SK-N-SH treated with all-trans-retinoic acid at 6 μM for 48 hours (cell line): ENCODE measurements around the gene KMT2B.

Source experiments
- ATAC-seq: fragments of 200-7000 bp; cut with Tn5 transposase; 3 replicates; pipeline ENCODE4 v1.9.1; 2020; ENCODE audit warnings: mild to moderate bottlenecking, moderate library complexity
- ARNTL ChIP-seq: fragments of 450-650 bp; formaldehyde crosslinking; IDR thresholded peaks from 2 replicates; pipeline ENCODE4 v1.5.0; 2020; ENCODE audit warnings: low read depth, mild to moderate bottlenecking, moderate library complexity, borderline replicate concordance
- BACH2 ChIP-seq: fragments of 250-450 bp; sonication (Bioruptor Pico); IDR thresholded peaks from 2 replicates; pipeline ENCODE4 v1.9.0; 2021; ENCODE audit warnings: mild to moderate bottlenecking, borderline replicate concordance
- CREB5 ChIP-seq: fragments of 250-450 bp; sonication (Bioruptor Pico); IDR thresholded peaks from 2 replicates; pipeline ENCODE4 v1.5.1; 2020; ENCODE audit warnings: low read depth, mild to moderate bottlenecking, moderate library complexity
- CSDC2 ChIP-seq: fragments of 250-450 bp; sonication (Bioruptor Pico); IDR thresholded peaks from 2 replicates; pipeline ENCODE4 v1.5.0; 2020; ENCODE audit warnings: mild to moderate bottlenecking, moderate library complexity
- CSRNP3 ChIP-seq: fragments of 250-450 bp; sonication (Bioruptor Pico); IDR thresholded peaks from 2 replicates; pipeline ENCODE4 v1.5.1; 2021; ENCODE audit warnings: mild to moderate bottlenecking, moderate library complexity
- ESRRG ChIP-seq: fragments of 250-450 bp; sonication (Bioruptor Pico); IDR thresholded peaks from 2 replicates; pipeline ENCODE4 v1.6.1; 2021; ENCODE audit warnings: mild to moderate bottlenecking
- GLIS3 ChIP-seq: fragments of 250-450 bp; sonication (Bioruptor Pico); IDR thresholded peaks from 2 replicates; pipeline ENCODE4 v1.5.0; 2020; ENCODE audit warnings: mild to moderate bottlenecking, moderate library complexity
- ISL1 ChIP-seq: fragments of 250-450 bp; sonication (Bioruptor Pico); IDR thresholded peaks from 2 replicates; pipeline ENCODE4 v2.1.2; 2022; ENCODE audit warnings: mild to moderate bottlenecking, moderate library complexity
- OSR1 ChIP-seq: fragments of 250-450 bp; sonication (Bioruptor Pico); IDR thresholded peaks from 2 replicates; pipeline ENCODE4 v1.8.0; 2022; ENCODE audit warnings: moderate library complexity, mild to moderate bottlenecking, inconsistent platforms
- PATZ1 ChIP-seq: fragments of 250-450 bp; sonication (Bioruptor Pico); IDR thresholded peaks from 2 replicates; pipeline ENCODE4 v1.8.0; 2020; ENCODE audit warnings: mild to moderate bottlenecking, moderate library complexity, borderline replicate concordance
- POU6F1 ChIP-seq: fragments of 250-450 bp; sonication (Bioruptor Pico); IDR thresholded peaks from 2 replicates; pipeline ENCODE4 v1.8.0; 2021; ENCODE audit warnings: low read depth, mild to moderate bottlenecking, moderate library complexity, borderline replicate concordance
- PPARA ChIP-seq: fragments of 250-450 bp; sonication (Bioruptor Pico); IDR thresholded peaks from 2 replicates; pipeline ENCODE4 v1.5.0; 2020; ENCODE audit warnings: mild to moderate bottlenecking, borderline replicate concordance
- RARB ChIP-seq: fragments of 250-450 bp; sonication (Bioruptor Pico); IDR thresholded peaks from 2 replicates; pipeline ENCODE4 v1.8.0; 2021; ENCODE audit warnings: mild to moderate bottlenecking, moderate library complexity
- SNAI2 ChIP-seq: fragments of 250-450 bp; sonication (Bioruptor Pico); IDR thresholded peaks from 2 replicates; pipeline ENCODE4 v1.5.0; 2020; ENCODE audit warnings: mild to moderate bottlenecking, moderate library complexity
- TCF4 ChIP-seq: fragments of 250-450 bp; sonication (Bioruptor Pico); IDR thresholded peaks from 2 replicates; pipeline ENCODE4 v1.8.0; 2021; ENCODE audit warnings: mild to moderate bottlenecking, moderate library complexity, borderline replicate concordance
- TOX ChIP-seq: fragments of 250-450 bp; sonication (Bioruptor Pico); IDR thresholded peaks from 2 replicates; pipeline ENCODE4 v1.8.0; 2021; ENCODE audit warnings: mild to moderate bottlenecking, moderate library complexity, borderline replicate concordance
- TSHZ2 ChIP-seq: fragments of 250-450 bp; sonication (Bioruptor Pico); IDR thresholded peaks from 2 replicates; pipeline ENCODE4 v1.5.0; 2020; ENCODE audit warnings: mild to moderate bottlenecking, moderate library complexity
- ZC3H10 ChIP-seq: fragments of 250-450 bp; sonication (Bioruptor Pico); IDR thresholded peaks from 2 replicates; pipeline ENCODE4 v1.5.1; 2021; ENCODE audit warnings: mild to moderate bottlenecking, moderate library complexity
- ZFP3 ChIP-seq: fragments of 250-450 bp; sonication (Bioruptor Pico); IDR thresholded peaks from 2 replicates; pipeline ENCODE4 v1.5.0; 2020; ENCODE audit warnings: mild to moderate bottlenecking, moderate library complexity
- ZFP30 ChIP-seq: fragments of 450-650 bp; formaldehyde crosslinking; IDR thresholded peaks from 2 replicates; pipeline ENCODE4 v1.5.0; 2022; ENCODE audit warnings: mild to moderate bottlenecking, moderate library complexity
- ZNF565 ChIP-seq: fragments of 450-650 bp; formaldehyde crosslinking; conservative IDR thresholded peaks from 2 replicates; pipeline ENCODE4 v1.5.0; 2020; ENCODE audit warnings: low read depth, mild to moderate bottlenecking, moderate library complexity
- ZNF70 ChIP-seq: fragments of 450-650 bp; formaldehyde crosslinking; IDR thresholded peaks from 2 replicates; pipeline ENCODE4 v1.5.0; 2020; ENCODE audit warnings: mild to moderate bottlenecking, moderate library complexity
- ZNF8 ChIP-seq: fragments of 450-650 bp; formaldehyde crosslinking; IDR thresholded peaks from 2 replicates; pipeline ENCODE4 v1.5.0; 2020; ENCODE audit warnings: mild to moderate bottlenecking, moderate library complexity

Gene KMT2B

GRCh38 chr19:35740108-35740422 lies 22.3 kb downstream of the KMT2B start (continued):
- TF ChIP-seq CSRNP3 (CRISPR knock-in tag), result no peak

- TF ChIP-seq GLIS3 (CRISPR knock-in tag), result 0 out of 2 replicates have a peak, but pooled peaks have one; percentile 43
- no peak for TF ChIP-seq CSRNP3 (CRISPR knock-in tag)
- TF ChIP-seq ZFP3 (CRISPR knock-in tag), result no peak
- TF ChIP-seq RARB (CRISPR knock-in tag), result no peak
- TF ChIP-seq BACH2 (CRISPR knock-in tag), result no peak
- no peak for TF ChIP-seq ZNF8 (CRISPR knock-in tag)
- TF ChIP-seq ESRRG (CRISPR knock-in tag), result no peak
- TF ChIP-seq ZFP30 (CRISPR knock-in tag), result no peak
- TF ChIP-seq OSR1 (CRISPR knock-in tag), result no peak
- no peak for TF ChIP-seq POU6F1
- TF ChIP-seq TSHZ2 (CRISPR knock-in tag), result peak; percentile 16; the same call in 1 of the 2 replicates
- peak; percentile 42; the same call in 1 of the 2 replicates for TF ChIP-seq TCF4
- TF ChIP-seq PATZ1, result no peak
- no peak for TF ChIP-seq ZC3H10 (CRISPR knock-in tag)
- TF ChIP-seq CSDC2, result no peak
- TF ChIP-seq ZNF70 (CRISPR knock-in tag), result no peak
- no peak for TF ChIP-seq PPARA (CRISPR knock-in tag)
- TF ChIP-seq ISL1 (CRISPR knock-in tag), result no peak
- no peak for TF ChIP-seq CREB5 (CRISPR knock-in tag)
- no peak for TF ChIP-seq TOX (CRISPR knock-in tag)
- TF ChIP-seq ZNF565 (CRISPR knock-in tag), result no peak
- no peak for TF ChIP-seq SNAI2 (CRISPR knock-in tag)
- no peak for TF ChIP-seq ARNTL
- TF ChIP-seq, all 23 proteins: peak for 3
- peak; percentile 87 for ATAC-seq
These were observed 22.8 kb downstream of the KMT2B start for GRCh38 chr19:35740423-35741202.
